ENCODE measurements around the gene GPR83. TPM values are rescaled to one million over a fixed set of nuclear protein-coding genes. Genes with fewer than 3 reads are reported as not detected.

The GPR83 gene
- total RNA-seq, 1 experiment from 2014 or later: 0.06 TPM

- no peak for TF ChIP-seq CTCF (conservative IDR thresholded peaks at IDR 0.05; ENCODE audit: low read depth, low read length)
- no peak for TF ChIP-seq EZH2 (IDR thresholded peaks at IDR 0.05; ENCODE audit: borderline replicate concordance, low read depth, low read length, poor library complexity, severe bottlenecking)
- intact Hi-C loops (cut with micrococcal nuclease; ENCODE audit: unreplicated experiment): no loop called here
- BruUV-seq (replicated peaks): no TSS peak
- DNase-seq (ENCODE audit: low spot score): no peak
- no peaks in the 10 kb centered on the region for H3K36me3 ChIP-seq (ENCODE audit: insufficient read depth, low read length, poor library complexity, severe bottlenecking)
- ChIA-PET POLR2A (ENCODE audit: low non-redundant PET) (no interaction called here), CTCF (no interaction called here)
- H3K27me3 ChIP-seq (replicated peaks; ENCODE audit: insufficient read depth, low read depth, low read length, poor library complexity): peaks cover 49% of the 10 kb centered on the region
- H3K27ac ChIP-seq (ENCODE audit: low read depth, low read length, poor library complexity, severe bottlenecking): no peak overlapping the region
- peak overlapping the region; percentile 45 for H3K4me3 ChIP-seq (ENCODE audit: low read depth, low read length, poor library complexity, severe bottlenecking)
- no peaks in the 10 kb centered on the region for H3K9me3 ChIP-seq (ENCODE audit: low read depth, low read length, poor library complexity, severe bottlenecking)
- peaks cover 13% of the 10 kb centered on the region for H3K4me1 ChIP-seq (ENCODE audit: insufficient read depth, low read length, poor library complexity, severe bottlenecking)
Measured at GRCh38 chr11:94400457-94400838, 771 bp downstream of the GPR83 start.

- Histone ChIP-seq H3K4me1 (ENCODE audit: insufficient read depth, low read length, poor library complexity, severe bottlenecking) (peaks cover 13% of the 10 kb centered on the region), H3K4me3 (ENCODE audit: low read depth, low read length, poor library complexity, severe bottlenecking) (no peak overlapping the region), H3K27me3 (replicated peaks; ENCODE audit: insufficient read depth, low read depth, low read length, poor library complexity) (peaks cover 49% of the 10 kb centered on the region), H3K27ac (ENCODE audit: low read depth, low read length, poor library complexity, severe bottlenecking) (no peak overlapping the region), H3K36me3 (ENCODE audit: insufficient read depth, low read length, poor library complexity, severe bottlenecking) (no peaks in the 10 kb centered on the region), H3K9me3 (ENCODE audit: low read depth, low read length, poor library complexity, severe bottlenecking) (no peaks in the 10 kb centered on the region)
- no peak for DNase-seq (ENCODE audit: low spot score)
- POLR2A ChIA-PET (ENCODE audit: low non-redundant PET): no interaction called here
- TF ChIP-seq EZH2 (IDR thresholded peaks at IDR 0.05; ENCODE audit: borderline replicate concordance, low read depth, low read length, poor library complexity, severe bottlenecking) (no peak), CTCF (conservative IDR thresholded peaks at IDR 0.05; ENCODE audit: low read depth, low read length) (no peak)
- intact Hi-C loops (cut with micrococcal nuclease; ENCODE audit: unreplicated experiment): no loop called here
- CTCF ChIA-PET: no interaction called here
- BruUV-seq (replicated peaks): no TSS peak
Measured at GRCh38 chr11:94400050-94400449, 1.2 kb downstream of the GPR83 start.

- CTCF ChIA-PET: interaction anchor here (0.6 kb wide), 1 partner anchor 144 kb away, joined by 5 read pairs; no protein-coding TSS in a partner anchor
- no peak for DNase-seq (ENCODE audit: low spot score)
- Histone ChIP-seq H3K36me3 (ENCODE audit: insufficient read depth, low read length, poor library complexity, severe bottlenecking) (no peaks in the 10 kb centered on the region), H3K9me3 (ENCODE audit: low read depth, low read length, poor library complexity, severe bottlenecking) (no peaks in the 10 kb centered on the region), H3K27me3 (replicated peaks; ENCODE audit: insufficient read depth, low read depth, low read length, poor library complexity) (peaks cover 49% of the 10 kb centered on the region), H3K27ac (ENCODE audit: low read depth, low read length, poor library complexity, severe bottlenecking) (no peak overlapping the region), H3K4me3 (ENCODE audit: low read depth, low read length, poor library complexity, severe bottlenecking) (no peak overlapping the region), H3K4me1 (ENCODE audit: insufficient read depth, low read length, poor library complexity, severe bottlenecking) (peaks cover 13% of the 10 kb centered on the region)
- TF ChIP-seq EZH2 (IDR thresholded peaks at IDR 0.05; ENCODE audit: borderline replicate concordance, low read depth, low read length, poor library complexity, severe bottlenecking) (no peak), CTCF (conservative IDR thresholded peaks at IDR 0.05; ENCODE audit: low read depth, low read length) (no peak)
- intact Hi-C loops (cut with micrococcal nuclease; ENCODE audit: unreplicated experiment): no loop called here
- POLR2A ChIA-PET (ENCODE audit: low non-redundant PET): no interaction called here
- no TSS peak for BruUV-seq (replicated peaks)
Measured at GRCh38 chr11:94398101-94398500, 3.1 kb downstream of the GPR83 start.

All from A673 (cell line).